Sciatic nerve (tissue), 2 donors: ENCODE measurements around the gene LMO7. TPM values are rescaled to one million over a fixed set of nuclear protein-coding genes. Genes with fewer than 3 reads are reported as not detected.

Source experiments
- ATAC-seq: fragments of 200-7000 bp; cut with Tn5 transposase; one replicate; pipeline ENCODE4 v1.9.1; 2020; ENCODE audit warnings: mild to moderate bottlenecking, moderate library complexity
- DNase-seq: peaks from one replicate; pipeline ENCODE4 v3.0.0-alpha.2; 2020; ENCODE audit warnings: low spot score
- intact Hi-C: fragments of 100-400 bp; cut with DNase I; formaldehyde crosslinking; loops from one replicate; pipeline ENCODE4 v1.14.2; 2022
- total RNA-seq: library from RNA; stranded (reverse); fragmentation: NEBNext Ultra II Directional; extraction: Animal tissue kit (Norgen Biotek cat#: 25700); gene quantifications from one replicate; pipeline ENCODE4 v1.2.1, GENCODE V29; 2021
- donor health status: DM: no; HTN: no; CAD: no.
- donor health status: DM: no; HTN: no; CAD: no.

LMO7 gene
- total RNA-seq = 249 TPM

- DNase-seq (peak; percentile 74), ATAC-seq (peak; percentile 49)
- intact Hi-C loops = no loop called here
Observed at GRCh38 chr13:75635828-75636435, at the start of gene LMO7. Gene LMO7, plus strand, starts transcription at chr13:75636330. Its CDS starts 328 bp downstream, at chr13:75636658.

DNA sequence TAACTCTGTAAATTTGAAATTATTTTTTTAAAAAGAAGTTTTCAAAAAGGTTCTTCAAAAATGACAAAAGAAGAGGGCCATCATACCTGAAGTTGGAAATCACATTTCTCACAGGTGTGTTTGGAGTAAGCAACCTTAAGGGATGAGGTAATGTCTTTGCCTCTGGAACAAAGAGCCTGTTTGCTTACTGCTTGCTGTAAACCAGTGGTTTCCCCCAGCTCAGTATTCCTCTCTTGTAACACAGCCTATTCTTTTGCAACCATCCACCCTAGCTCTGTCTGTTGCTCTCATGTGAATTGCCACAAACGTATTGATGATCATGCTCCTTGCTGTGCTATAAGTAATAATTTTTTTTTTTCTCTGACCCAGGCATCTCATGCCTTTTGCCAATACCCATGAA, 48.5 kb upstream of the LMO7 start:
- ATAC-seq (no peak), DNase-seq (no peak)
- intact Hi-C loops = no loop called here

GRCh38 chr13:75596657-75597182, 39.4 kb upstream of the LMO7 start:
- DNase-seq (no peak), ATAC-seq (no peak)
- intact Hi-C loops = no loop called here

DNA sequence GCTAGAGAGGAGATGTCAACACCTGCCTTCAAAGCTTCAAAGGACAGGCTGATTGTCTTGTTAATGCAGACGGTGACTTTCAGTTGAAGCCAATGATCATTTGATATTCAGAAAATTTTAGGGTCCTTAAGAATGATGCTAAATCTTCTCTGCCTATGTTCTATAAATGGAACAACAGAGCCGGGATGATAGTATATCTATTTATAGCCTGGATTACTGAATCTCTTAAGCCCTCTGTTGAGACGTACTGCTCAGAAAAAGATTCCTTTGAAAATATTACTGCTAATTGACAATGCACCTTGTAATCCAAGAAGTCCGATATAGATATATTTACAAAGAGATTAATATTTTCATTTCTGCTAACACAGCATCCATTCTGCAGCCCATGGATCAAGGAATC, 35.8 kb upstream of the LMO7 start:
- intact Hi-C loops = no loop called here
- no peak for ATAC-seq

GRCh38 chr13:75603038-75603437, 33.1 kb upstream of the LMO7 start:
- intact Hi-C loops = no loop called here

More for the DNA sequence above, 35.8 kb upstream of the LMO7 start:
- no peak for DNase-seq

GRCh38 chr13:75607447-75607846, 28.7 kb upstream of the LMO7 start:
- intact Hi-C loops = no loop called here
- ATAC-seq (no peak), DNase-seq (no peak)

More at GRCh38 chr13:75603038-75603437, 33.1 kb upstream of the LMO7 start:
- no peak for DNase-seq
- no peak for ATAC-seq

GRCh38 chr13:75610466-75610865, 25.7 kb upstream of the LMO7 start:
- DNase-seq (no peak), ATAC-seq (no peak)
- intact Hi-C loops = no loop called here

GRCh38 chr13:75612354-75612753, 23.8 kb upstream of the LMO7 start:
- no peak for DNase-seq
- intact Hi-C loops = no loop called here
- no peak for ATAC-seq

- ATAC-seq = no peak
- intact Hi-C loops = no loop called here
- DNase-seq = no peak
Observed at GRCh38 chr13:75617230-75617629, 18.9 kb upstream of the LMO7 start.

DNA sequence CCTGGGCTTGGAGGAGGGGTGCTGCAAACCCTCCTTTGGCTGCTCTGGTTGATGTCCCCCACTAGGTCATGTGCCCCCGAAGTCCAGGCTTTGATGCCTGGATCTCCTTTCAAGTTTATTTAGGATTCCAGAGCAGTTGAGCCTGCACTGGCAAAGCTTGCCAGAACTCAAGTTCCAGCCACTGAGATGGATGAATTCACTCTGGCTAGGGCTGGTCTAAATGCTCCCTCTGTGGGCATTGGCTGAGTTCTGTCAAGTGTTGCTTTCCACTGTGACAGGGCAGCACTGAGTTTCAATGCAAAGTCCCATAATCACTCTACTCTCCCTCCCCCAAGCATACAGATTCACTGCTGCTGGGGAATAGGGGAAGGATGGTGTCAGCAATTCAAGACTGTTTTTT, 17.8 kb upstream of the LMO7 start:
- DNase-seq (no peak), ATAC-seq (no peak)
- intact Hi-C loops = no loop called here

GRCh38 chr13:75620020-75620419, 16.1 kb upstream of the LMO7 start:
- intact Hi-C loops = no loop called here
- DNase-seq (no peak), ATAC-seq (no peak)

DNA sequence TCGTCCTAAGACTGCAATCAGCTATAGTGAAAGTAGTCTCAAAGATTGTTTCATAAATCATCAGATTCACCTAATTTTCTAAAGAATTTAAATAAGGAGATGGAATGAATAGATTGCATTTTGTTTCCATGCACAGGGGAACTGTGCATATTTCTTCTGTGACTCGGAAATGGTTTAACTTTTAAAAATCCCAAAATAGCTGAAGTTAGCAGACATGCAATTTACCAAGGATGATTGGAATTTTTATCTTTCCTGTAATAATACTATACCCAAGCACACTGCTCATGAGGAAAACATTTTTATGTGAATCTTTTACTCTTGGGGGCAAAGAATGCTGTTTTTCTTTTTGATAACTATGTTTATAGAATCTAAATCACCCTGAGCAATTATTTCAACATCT, 15.0 kb upstream of the LMO7 start:
- DNase-seq (no peak), ATAC-seq (no peak)
- intact Hi-C loops = no loop called here

DNA sequence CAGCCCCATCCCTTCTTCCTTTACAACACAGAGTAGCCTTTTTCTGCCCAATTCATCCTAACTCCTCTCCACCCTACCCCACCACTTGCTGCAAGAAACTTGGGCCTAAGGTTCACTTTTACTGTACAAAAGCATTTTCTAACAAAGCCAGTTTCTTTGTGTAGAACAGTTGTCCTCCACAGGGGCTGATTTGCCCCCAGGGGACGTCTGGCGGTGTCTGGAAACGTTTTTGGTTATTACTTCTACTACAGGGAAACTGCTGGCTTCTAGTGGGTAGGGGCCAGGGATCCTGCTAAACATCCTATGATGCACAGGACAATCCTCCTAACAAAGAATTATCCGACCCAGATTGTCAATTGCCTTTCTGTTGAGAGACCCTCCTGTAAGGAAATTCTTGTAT, 7.3 kb upstream of the LMO7 start:
- DNase-seq = no peak
- no peak for ATAC-seq

GRCh38 chr13:75633285-75633684, 2.8 kb upstream of the LMO7 start:
- DNase-seq (no peak), ATAC-seq (peak; percentile 58)
- intact Hi-C loops = no loop called here

More for the DNA sequence above, 7.3 kb upstream of the LMO7 start:
- intact Hi-C loops = no loop called here

DNA sequence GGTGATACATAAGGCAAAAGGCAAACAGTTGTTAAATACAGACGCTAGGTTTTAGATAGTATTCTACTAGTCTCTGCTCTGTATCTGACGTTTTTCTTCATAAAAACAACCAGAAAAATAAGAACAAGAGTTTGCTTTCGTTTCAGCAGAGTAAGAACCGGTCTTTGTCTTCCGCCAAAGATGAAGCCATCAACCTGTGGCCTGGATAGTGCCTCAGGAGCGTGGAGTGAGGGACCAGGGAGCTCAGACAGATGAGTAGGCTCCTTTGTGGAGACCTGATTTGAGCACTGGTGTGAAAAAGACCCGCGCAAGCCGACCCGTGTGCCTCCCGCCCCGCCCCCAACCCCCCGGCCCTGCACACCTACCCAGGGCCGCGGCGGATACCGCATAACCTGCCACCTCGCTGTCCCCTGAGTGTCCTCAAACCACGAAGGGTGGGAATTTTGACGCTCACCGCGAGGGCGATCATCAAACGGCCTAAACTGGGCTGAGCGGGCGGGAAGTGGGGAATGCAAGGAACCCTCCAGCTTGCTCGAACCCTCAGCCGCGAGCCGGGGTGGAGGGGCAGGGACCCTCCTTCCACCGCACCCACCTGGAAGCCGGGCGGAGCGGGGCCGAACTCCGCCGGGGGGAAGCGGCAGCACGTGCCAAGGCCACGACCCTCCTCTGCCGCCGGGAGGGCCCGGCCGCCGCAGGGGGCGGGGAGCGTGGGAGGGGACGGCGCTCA, 866 bp upstream of the LMO7 start:
- intact Hi-C loops = no loop called here
- ATAC-seq = peak; percentile 16
- peak; percentile 60 for DNase-seq

DNA sequence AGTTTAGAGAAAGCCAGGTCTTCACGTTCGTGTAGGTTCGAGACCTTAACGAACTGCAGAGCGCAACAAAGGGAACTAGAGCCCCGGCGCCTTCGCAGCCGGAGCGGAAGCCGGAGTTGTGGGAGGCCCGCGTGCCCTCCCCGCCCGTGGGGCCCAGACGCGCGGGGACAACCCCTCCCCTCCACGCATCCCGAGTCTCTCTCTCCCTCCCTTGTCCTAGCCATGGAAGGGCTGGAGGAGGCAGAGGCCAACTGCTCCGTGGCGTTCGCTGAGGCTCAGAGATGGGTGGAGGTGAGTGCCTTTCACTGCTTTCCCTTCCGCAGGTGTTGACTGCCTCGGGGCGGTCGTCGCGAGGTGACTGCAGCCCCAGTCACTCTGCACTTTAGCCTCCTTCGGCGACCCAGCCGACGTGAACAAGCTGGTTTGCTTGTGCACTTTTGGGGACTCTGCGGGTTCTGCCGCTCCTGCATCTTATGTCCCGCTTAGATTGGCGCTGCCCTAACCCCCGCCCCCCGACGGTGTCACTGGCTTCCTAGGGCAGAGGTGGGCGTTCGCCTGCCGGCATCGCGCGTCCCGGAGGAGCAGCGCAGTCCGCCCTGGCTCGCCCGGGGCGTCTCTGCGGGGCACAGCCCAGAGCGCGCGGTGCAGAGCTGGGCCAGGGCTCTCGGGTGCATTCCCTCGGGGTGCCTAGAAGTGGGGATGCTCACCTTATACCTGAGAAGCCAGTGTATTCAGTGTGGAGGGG, 478 bp downstream of the LMO7 start:
- intact Hi-C loops = no loop called here
- ATAC-seq (peak; percentile 51), DNase-seq (peak; percentile 62)

GRCh38 chr13:75637181-75637750, 1.1 kb downstream of the LMO7 start:
- no peak for ATAC-seq
- DNase-seq = no peak
- intact Hi-C loops = no loop called here

GRCh38 chr13:75639454-75639853, 3.3 kb downstream of the LMO7 start:
- DNase-seq = no peak
- intact Hi-C loops = no loop called here
- ATAC-seq = no peak

DNA sequence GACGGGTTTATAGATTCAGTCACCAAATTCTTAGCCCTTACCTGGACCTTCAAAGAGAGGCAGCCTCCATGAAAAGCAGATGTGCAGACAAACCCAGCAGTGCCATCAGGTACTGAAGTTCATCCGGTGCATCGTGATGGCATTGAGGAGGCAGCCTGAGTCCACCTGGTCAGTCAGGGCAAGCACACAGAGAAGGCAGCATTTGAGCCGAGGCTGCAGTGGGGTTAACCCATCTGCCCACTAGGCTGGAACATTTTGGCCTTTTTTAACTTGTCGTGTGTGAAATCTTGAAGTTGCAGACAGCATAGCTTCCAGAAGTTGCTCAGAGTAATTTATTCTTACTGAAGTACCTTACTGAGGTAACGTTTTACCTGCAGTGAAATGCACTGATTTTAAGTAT, 4.9 kb downstream of the LMO7 start:
- intact Hi-C loops = no loop called here
- ATAC-seq (no peak), DNase-seq (no peak)

GRCh38 chr13:75643182-75643581, 7.1 kb downstream of the LMO7 start:
- DNase-seq (no peak), ATAC-seq (no peak)
- intact Hi-C loops = no loop called here
